Panc1 (cell line): ENCODE results near the gene IL17RE. TPM values are rescaled to one million over a fixed set of nuclear protein-coding genes. Genes with fewer than 3 reads are reported as not detected.

ENCODE experiments used
- ATAC-seq: fragments of 200-7000 bp; cut with Tn5 transposase; 2 replicates; pipeline ENCODE4 v1.9.1; 2020; ENCODE audit warnings: mild to moderate bottlenecking, moderate library complexity
- BruUV-seq: library from RNA; stranded (reverse); fragments of 400-500 nt; replicated peaks from 2 replicates; lab custom pipeline; 2021; lab: Mats Ljungman, UMichigan
- CTCF ChIA-PET: fragments of 300-600 bp; sonication (Branson Sonifier 250); formaldehyde crosslinking; loops from one replicate; lab custom pipeline; 2022; ENCODE audit warnings: antibody characterized with exemption; lab: Charles Lee
- POLR2A ChIA-PET: fragments of 300-600 bp; sonication (Branson Sonifier 250); formaldehyde crosslinking; loops from one replicate; lab custom pipeline; 2022; ENCODE audit warnings: antibody characterized with exemption; lab: Charles Lee
- DNase-seq: peaks from one replicate; pipeline ENCODE4 v3.0.0-alpha.2; 2010; ENCODE audit warnings: low read depth, low spot score
- H3K27ac ChIP-seq: 2 replicates; pipeline ENCODE4 v1.5.1; 2011; ENCODE audit warnings: mild to moderate bottlenecking, low read length, inconsistent platforms
- H3K27me3 ChIP-seq: fragments of 200-500 bp; sonication (Bioruptor generic); 2 replicates; pipeline ENCODE4 v1.6.0; 2014; ENCODE audit warnings: low read length, inconsistent platforms; ENCODE audit not compliant: control insufficient read depth, insufficient read depth
- H3K36me3 ChIP-seq: fragments of 200-500 bp; sonication (Bioruptor generic); 2 replicates; pipeline ENCODE4 v1.5.1; 2014; ENCODE audit warnings: inconsistent platforms, mild to moderate bottlenecking, low read length, moderate library complexity; ENCODE audit not compliant: control insufficient read depth, insufficient read depth
- H3K4me1 ChIP-seq: 2 replicates; pipeline ENCODE4 v1.5.1; 2011; ENCODE audit warnings: inconsistent platforms, mild to moderate bottlenecking, low read length, moderate library complexity; ENCODE audit not compliant: control insufficient read depth, insufficient read depth
- H3K4me3 ChIP-seq, 2 experiments: 2 replicates each; pipeline ENCODE4 v1.5.1; 2011 to 2012; ENCODE audit warnings: low read depth in 2 of 2, low read length in 2 of 2, mild to moderate bottlenecking in 2 of 2, inconsistent platforms in 1 of 2, moderate library complexity in 1 of 2
- H3K9me3 ChIP-seq: fragments of 200-500 bp; sonication (Bioruptor generic); 2 replicates; pipeline ENCODE4 v1.5.1; 2014; ENCODE audit warnings: low read depth, mild to moderate bottlenecking, inconsistent platforms, low read length, moderate library complexity; ENCODE audit not compliant: control insufficient read depth, insufficient read depth
- POLR2AphosphoS5 ChIP-seq: IDR thresholded peaks from 2 replicates; pipeline ENCODE4 v1.6.1; 2012; ENCODE audit warnings: mild to moderate bottlenecking, low read depth, low read length, moderate library complexity
- SIN3A ChIP-seq: IDR thresholded peaks from 2 replicates; pipeline ENCODE4 v1.6.1; 2012; ENCODE audit warnings: low read depth, mild to moderate bottlenecking, low read length, moderate library complexity, borderline replicate concordance; ENCODE audit not compliant: insufficient read depth
- TCF7L2 ChIP-seq: IDR thresholded peaks from 2 replicates; pipeline ENCODE4 v1.6.1; 2011; ENCODE audit warnings: mild to moderate bottlenecking, low read depth, low read length, inconsistent platforms
- in situ Hi-C: cut with HindIII; loops from 2 replicates; pipeline ENCODE4 v1.10.0; 2016; ENCODE audit warnings: low sequenced_read_pairs, low pct_unique_long_range_greater_than_20kb
- intact Hi-C: fragments of 100-400 bp; cut with micrococcal nuclease; formaldehyde crosslinking; loops from one replicate; pipeline ENCODE4 v1.10.0; 2022; ENCODE audit not compliant: unreplicated experiment
- total RNA-seq: library from RNA; stranded (reverse); gene quantifications from one replicate; pipeline ENCODE4 v1.2.1, GENCODE V29; 2021; ENCODE audit not compliant: unreplicated experiment
- TF ChIP-seq, protein P1 (sequence below), 2 experiments: IDR thresholded peaks; 2 replicates each; pipeline ENCODE4 v1.6.1; 2011 to 2012; ENCODE audit warnings: low read depth in 2 of 2, control low read depth in 1 of 2, low read length in 1 of 2, mild to moderate bottlenecking in 1 of 2, moderate library complexity in 1 of 2; ENCODE audit not compliant: insufficient read depth in 1 of 2
- TF ChIP-seq, protein P2 (sequence below): fragments of 450-650 bp; IDR thresholded peaks from 2 replicates; pipeline ENCODE4 v1.5.1; 2017; ENCODE audit warnings: mild to moderate bottlenecking

The IL17RE gene
- total RNA-seq, 1 experiment from 2014 or later, result 1.1 TPM

DNA sequence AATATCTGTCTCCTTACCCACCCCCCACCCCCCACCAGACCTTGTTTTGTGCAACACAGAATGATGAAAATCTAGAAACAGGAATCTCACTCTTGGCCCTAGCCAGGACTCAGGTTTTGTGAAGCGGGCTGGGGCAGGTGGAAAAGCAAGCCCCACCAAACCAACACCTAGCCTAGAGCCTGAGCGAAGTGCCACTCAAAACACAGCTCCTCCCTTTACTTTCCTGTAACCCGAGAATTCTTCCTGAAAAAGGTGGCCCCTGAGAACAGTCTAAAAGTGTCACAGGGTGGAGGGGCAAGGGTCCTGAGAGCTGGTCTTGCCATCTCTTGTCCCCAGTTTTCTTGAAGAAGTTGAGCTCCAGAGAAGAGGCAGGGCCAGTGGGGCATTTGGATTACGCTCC lies 41.4 kb upstream of the IL17RE start:
- intact Hi-C loops, result no loop called here
- ChIA-PET CTCF (no interaction called here), POLR2A (no interaction called here)
- in situ Hi-C loops, result no loop called here
- TF ChIP-seq, protein P1, sequence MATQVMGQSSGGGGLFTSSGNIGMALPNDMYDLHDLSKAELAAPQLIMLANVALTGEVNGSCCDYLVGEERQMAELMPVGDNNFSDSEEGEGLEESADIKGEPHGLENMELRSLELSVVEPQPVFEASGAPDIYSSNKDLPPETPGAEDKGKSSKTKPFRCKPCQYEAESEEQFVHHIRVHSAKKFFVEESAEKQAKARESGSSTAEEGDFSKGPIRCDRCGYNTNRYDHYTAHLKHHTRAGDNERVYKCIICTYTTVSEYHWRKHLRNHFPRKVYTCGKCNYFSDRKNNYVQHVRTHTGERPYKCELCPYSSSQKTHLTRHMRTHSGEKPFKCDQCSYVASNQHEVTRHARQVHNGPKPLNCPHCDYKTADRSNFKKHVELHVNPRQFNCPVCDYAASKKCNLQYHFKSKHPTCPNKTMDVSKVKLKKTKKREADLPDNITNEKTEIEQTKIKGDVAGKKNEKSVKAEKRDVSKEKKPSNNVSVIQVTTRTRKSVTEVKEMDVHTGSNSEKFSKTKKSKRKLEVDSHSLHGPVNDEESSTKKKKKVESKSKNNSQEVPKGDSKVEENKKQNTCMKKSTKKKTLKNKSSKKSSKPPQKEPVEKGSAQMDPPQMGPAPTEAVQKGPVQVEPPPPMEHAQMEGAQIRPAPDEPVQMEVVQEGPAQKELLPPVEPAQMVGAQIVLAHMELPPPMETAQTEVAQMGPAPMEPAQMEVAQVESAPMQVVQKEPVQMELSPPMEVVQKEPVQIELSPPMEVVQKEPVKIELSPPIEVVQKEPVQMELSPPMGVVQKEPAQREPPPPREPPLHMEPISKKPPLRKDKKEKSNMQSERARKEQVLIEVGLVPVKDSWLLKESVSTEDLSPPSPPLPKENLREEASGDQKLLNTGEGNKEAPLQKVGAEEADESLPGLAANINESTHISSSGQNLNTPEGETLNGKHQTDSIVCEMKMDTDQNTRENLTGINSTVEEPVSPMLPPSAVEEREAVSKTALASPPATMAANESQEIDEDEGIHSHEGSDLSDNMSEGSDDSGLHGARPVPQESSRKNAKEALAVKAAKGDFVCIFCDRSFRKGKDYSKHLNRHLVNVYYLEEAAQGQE (IDR thresholded peaks at IDR 0.05; ENCODE audit: insufficient read depth in 1 of 2, low read depth in 2 of 2, low read length in 1 of 2), result no peak
- TF ChIP-seq TCF7L2, result no peak
- TF ChIP-seq POLR2AphosphoS5, result no peak
- TF ChIP-seq, protein P2, sequence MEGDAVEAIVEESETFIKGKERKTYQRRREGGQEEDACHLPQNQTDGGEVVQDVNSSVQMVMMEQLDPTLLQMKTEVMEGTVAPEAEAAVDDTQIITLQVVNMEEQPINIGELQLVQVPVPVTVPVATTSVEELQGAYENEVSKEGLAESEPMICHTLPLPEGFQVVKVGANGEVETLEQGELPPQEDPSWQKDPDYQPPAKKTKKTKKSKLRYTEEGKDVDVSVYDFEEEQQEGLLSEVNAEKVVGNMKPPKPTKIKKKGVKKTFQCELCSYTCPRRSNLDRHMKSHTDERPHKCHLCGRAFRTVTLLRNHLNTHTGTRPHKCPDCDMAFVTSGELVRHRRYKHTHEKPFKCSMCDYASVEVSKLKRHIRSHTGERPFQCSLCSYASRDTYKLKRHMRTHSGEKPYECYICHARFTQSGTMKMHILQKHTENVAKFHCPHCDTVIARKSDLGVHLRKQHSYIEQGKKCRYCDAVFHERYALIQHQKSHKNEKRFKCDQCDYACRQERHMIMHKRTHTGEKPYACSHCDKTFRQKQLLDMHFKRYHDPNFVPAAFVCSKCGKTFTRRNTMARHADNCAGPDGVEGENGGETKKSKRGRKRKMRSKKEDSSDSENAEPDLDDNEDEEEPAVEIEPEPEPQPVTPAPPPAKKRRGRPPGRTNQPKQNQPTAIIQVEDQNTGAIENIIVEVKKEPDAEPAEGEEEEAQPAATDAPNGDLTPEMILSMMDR, result no peak
- no peak for TF ChIP-seq SIN3A
- Histone ChIP-seq H3K4me3 (no peak overlapping the region), H3K27ac (no peak overlapping the region), H3K9me3 (no peaks in the 10 kb centered on the region), H3K36me3 (no peaks in the 10 kb centered on the region), H3K27me3 (no peaks in the 10 kb centered on the region), H3K4me1 (peaks cover 6% of the 10 kb centered on the region; the same call in 1 of the 2 replicates)
- BruUV-seq, result no TSS peak
- DNase-seq (no peak), ATAC-seq (no peak)

GRCh38 chr3:9861626-9862130 lies 41.0 kb upstream of the IL17RE start:
- POLR2A ChIA-PET, result no interaction called here
- H3K4me3 ChIP-seq, result no peak overlapping the region
- no TSS peak for BruUV-seq

More at GRCh38 chr3:9861626-9862130, 41.0 kb upstream of the IL17RE start:
- no peaks in the 10 kb centered on the region for H3K27me3 ChIP-seq
- no peak overlapping the region for H3K27ac ChIP-seq
- in situ Hi-C loops (no loop called here), intact Hi-C loops (no loop called here)
- TF ChIP-seq, protein P1 (IDR thresholded peaks at IDR 0.05; ENCODE audit: insufficient read depth in 1 of 2, low read depth in 2 of 2, low read length in 1 of 2), result no peak
- TF ChIP-seq SIN3A (no peak), POLR2AphosphoS5 (no peak), TCF7L2 (no peak)
- TF ChIP-seq, protein P2, result no peak
- peaks cover 6% of the 10 kb centered on the region; the same call in 1 of the 2 replicates for H3K4me1 ChIP-seq
- ATAC-seq (no peak), DNase-seq (no peak)
- no peaks in the 10 kb centered on the region for H3K9me3 ChIP-seq
- CTCF ChIA-PET, result no interaction called here
- no peaks in the 10 kb centered on the region for H3K36me3 ChIP-seq
